HG03442 (cell line): ENCODE data around the gene DEFB115.
"Not testable (repeated sequence)": the region's sequence is repeated elsewhere in the genome, so short reads cannot be mapped to it uniquely, and the experiment has no call there.

Experiments
- ATAC-seq: cut with Tn5 transposase; IDR thresholded peaks from one replicate; pipeline ENCODE4 v1.9.1; 2021; ENCODE audit warnings: mild to moderate bottlenecking, moderate library complexity; ENCODE audit not compliant: unreplicated experiment

DEFB115 gene, protein sequence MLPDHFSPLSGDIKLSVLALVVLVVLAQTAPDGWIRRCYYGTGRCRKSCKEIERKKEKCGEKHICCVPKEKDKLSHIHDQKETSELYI

GRCh38 chr20:31257364-31257763 lies at the start of gene DEFB115:
Gene DEFB115 (plus strand): TSS chr20:31257664. CDS start chr20:31257664, 0 bp downstream.
- ATAC-seq, result no peak

DNA sequence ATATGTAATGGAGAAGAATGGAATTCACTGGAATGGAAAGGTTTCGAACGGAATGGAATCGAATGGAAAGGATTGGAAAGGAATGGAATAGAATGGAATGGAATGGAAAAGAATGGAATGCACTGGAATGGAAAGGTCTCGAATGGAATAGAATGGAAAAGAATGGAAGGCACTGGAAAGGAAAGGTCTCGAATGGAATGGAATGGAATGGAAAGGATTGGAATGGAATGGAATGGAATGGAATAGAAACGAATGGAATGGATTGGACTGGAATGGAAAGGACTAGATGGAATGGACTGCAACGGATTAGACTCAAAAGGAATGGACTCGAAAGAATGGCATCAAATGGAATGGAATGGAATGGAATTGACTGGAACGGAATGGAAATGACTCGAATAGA lies 20.5 kb upstream of the DEFB115 start:
- no peak for ATAC-seq

GRCh38 chr20:31237763-31238162 lies 19.7 kb upstream of the DEFB115 start:
- no peak for ATAC-seq

- ATAC-seq, result no peak
Measured at GRCh38 chr20:31239139-31239538, 18.3 kb upstream of the DEFB115 start.

DNA sequence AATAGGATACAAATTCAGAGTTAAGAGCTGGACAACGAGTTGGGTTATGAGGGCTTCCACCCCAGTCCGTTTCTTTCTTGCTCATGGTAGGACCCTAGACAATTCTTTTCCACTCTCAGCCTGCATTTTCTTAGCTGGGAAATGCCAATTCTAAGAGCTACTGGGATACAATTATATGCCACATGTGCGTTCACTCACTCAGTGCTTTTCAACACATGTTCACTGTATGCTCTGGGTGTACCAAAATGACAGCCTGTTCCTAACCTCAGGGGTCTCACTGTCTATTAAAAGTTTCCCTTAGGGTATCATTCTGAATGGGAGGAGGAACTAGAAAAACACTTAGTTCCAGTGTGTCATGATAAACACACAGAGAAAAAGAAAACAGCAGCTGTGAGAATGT lies 505 bp upstream of the DEFB115 start:
- no peak for ATAC-seq

DNA sequence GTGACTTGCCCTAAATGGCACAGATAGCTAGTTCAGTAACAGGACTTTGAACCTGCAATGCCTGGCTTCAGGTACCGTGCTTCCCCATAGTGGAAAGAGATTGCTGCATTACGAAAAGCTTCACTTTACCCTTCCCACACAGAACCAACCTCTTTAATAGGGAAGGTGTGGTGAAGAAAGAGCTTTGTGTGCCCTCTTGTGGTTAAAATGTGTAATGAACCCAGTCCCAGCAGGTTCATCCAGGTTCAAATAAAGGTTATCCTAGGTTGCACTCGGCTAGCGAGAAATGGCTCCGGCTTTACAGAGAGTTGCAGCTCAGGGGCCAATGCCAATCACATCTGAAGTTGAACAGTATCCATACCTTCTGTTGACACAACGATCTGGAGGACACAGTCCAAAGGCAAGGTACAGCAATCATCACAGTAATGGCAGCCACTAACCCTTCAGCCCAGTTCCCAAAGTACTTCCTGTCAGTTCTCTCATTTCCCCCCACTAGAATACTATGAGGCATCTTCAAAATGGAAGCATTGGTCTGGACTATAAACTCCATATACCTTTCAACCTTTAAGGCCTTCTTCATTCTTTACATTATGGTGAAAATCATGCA lies 3.0 kb downstream of the DEFB115 start:
- ATAC-seq, result no peak

DNA sequence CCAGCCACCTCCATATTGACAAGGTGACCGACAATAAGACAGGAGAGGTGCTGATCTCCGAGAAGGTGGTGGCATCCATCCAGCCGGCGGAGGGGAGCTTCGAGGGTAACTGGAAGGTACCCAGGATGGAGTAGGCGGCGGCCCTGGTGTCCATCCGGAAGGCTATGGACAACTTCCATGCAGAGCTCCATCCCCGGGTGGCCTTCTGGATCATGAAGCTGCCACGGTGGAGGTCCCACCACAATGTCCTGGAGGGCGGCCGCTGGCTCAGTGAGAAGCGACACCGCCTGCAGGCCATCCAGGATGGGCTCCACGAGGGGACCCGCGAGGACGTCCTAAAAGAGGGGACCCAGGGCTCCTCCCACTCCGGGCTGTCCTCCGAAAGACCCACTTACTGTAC lies 17.0 kb downstream of the DEFB115 start:
- ATAC-seq, result no peak

DNA sequence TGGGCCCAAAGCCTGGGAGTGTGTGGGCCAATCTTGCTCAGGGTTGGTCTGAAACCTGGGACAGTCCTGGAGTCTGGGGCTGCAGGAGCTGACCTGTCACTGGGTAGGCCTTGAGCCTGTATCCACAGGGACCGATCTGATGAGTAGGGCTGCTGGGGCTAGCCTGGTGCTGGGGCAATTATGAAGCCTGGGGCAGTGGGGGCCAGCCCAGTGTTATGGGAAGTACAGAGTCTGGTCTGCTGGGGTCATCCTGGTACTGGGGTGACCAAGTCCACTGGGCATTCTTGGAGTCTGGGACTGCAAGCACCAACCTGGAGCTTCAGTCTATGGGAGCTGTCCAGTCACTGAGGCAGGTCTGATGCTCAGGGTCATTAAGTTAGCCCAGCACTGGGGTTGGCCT lies 20.7 kb downstream of the DEFB115 start:
- no peak for ATAC-seq

- not testable (repeated sequence) for ATAC-seq
Measured at GRCh38 chr20:31284964-31285363, 27.5 kb downstream of the DEFB115 start.

- no peak for ATAC-seq
Measured at GRCh38 chr20:31308535-31309162, 51.2 kb downstream of the DEFB115 start, which contains the start of gene DEFB116. Gene DEFB116 (minus strand): TSS chr20:31308585. CDS start chr20:31308585, 0 bp downstream.
